ENCODE results near the gene ANXA8.

ANXA8 gene

GRCh38 chr10:47451998-47452494, 31.9 kb downstream of the ANXA8 start:
- no peak for TF ChIP-seq CTCF (IDR thresholded peaks at IDR 0.05)

GRCh38 chr10:47451273-47451997, 32.5 kb downstream of the ANXA8 start:
- TF ChIP-seq CTCF (IDR thresholded peaks at IDR 0.05) = no peak

GRCh38 chr10:47450442-47450841, 33.5 kb downstream of the ANXA8 start:
- TF ChIP-seq CTCF (IDR thresholded peaks at IDR 0.05) = no peak

GRCh38 chr10:47449979-47450378, 33.9 kb downstream of the ANXA8 start:
- TF ChIP-seq CTCF (IDR thresholded peaks at IDR 0.05) = no peak

- TF ChIP-seq CTCF (IDR thresholded peaks at IDR 0.05) = no peak
Observed at GRCh38 chr10:47449102-47449978, 34.6 kb downstream of the ANXA8 start.

- no peak for TF ChIP-seq CTCF (IDR thresholded peaks at IDR 0.05)
Observed at GRCh38 chr10:47447705-47448104, 36.2 kb downstream of the ANXA8 start.

GRCh38 chr10:47447209-47447608, 36.7 kb downstream of the ANXA8 start:
- no peak for TF ChIP-seq CTCF (IDR thresholded peaks at IDR 0.05)
